IMR-90 (cell line): ENCODE results near the gene CNTRL. TPM values are rescaled to one million over a fixed set of nuclear protein-coding genes. Genes with fewer than 3 reads are reported as not detected.

Experiments
- ATAC-seq: fragments of 200-7000 bp; cut with Tn5 transposase; 2 replicates; pipeline ENCODE4 v1.9.1; 2020; ENCODE audit warnings: low read depth, mild to moderate bottlenecking, moderate library complexity
- BruUV-seq: library from RNA; stranded (reverse); fragments of 400-500 nt; replicated peaks from 2 replicates; lab custom pipeline; 2021; lab: Mats Ljungman, UMichigan
- CTCF ChIA-PET: fragments of 300-600 bp; formaldehyde crosslinking; extraction: SDS; loops from one replicate; lab custom pipeline; 2021; ENCODE audit warnings: antibody characterized with exemption; lab: Yijun Ruan, JAX
- POLR2A ChIA-PET: fragments of 300-600 bp; sonication (Branson Sonifier 250); formaldehyde crosslinking; loops from one replicate; lab custom pipeline; 2022; ENCODE audit warnings: antibody characterized with exemption; ENCODE audit not compliant: unreplicated experiment; lab: Charles Lee
- DNase-seq: peaks from one replicate; pipeline ENCODE4 v3.0.0; 2013
- H2AFZ ChIP-seq: replicated peaks from 2 replicates; pipeline ENCODE3; 2013; ENCODE audit warnings: low read length, mild to moderate bottlenecking; ENCODE audit not compliant: poor library complexity
- H2AK5ac ChIP-seq: 2 replicates; pipeline ENCODE4 v1.6.1; 2013; ENCODE audit warnings: low read depth, low read length, inconsistent platforms
- H2AK9ac ChIP-seq: replicated peaks from 2 replicates; pipeline ENCODE3; 2013; ENCODE audit warnings: mild to moderate bottlenecking, low read depth, low read length, moderate library complexity; ENCODE audit not compliant: poor library complexity
- H2BK120ac ChIP-seq: 2 replicates; pipeline ENCODE4 v1.6.1; 2013; ENCODE audit warnings: low read depth, low read length, inconsistent platforms
- H2BK15ac ChIP-seq: 3 replicates; pipeline ENCODE4 v1.6.1; 2013; ENCODE audit warnings: low read depth, low read length, inconsistent platforms
- H2BK20ac ChIP-seq: 2 replicates; pipeline ENCODE4 v1.6.1; 2013; ENCODE audit warnings: low read depth, mild to moderate bottlenecking, inconsistent platforms, low read length, moderate library complexity
- H2BK5ac ChIP-seq: 2 replicates; pipeline ENCODE4 v1.6.1; 2013; ENCODE audit warnings: mild to moderate bottlenecking, low read depth, low read length, inconsistent platforms; ENCODE audit not compliant: poor library complexity, severe bottlenecking
- H3K14ac ChIP-seq: replicated peaks from 2 replicates; pipeline ENCODE4 v1.6.1; 2013; ENCODE audit warnings: low read depth, low read length, inconsistent platforms
- H3K18ac ChIP-seq: 2 replicates; pipeline ENCODE4 v1.6.1; 2013; ENCODE audit warnings: low read depth, low read length, control low read depth
- H3K23ac ChIP-seq: 2 replicates; pipeline ENCODE4 v1.6.1; 2013; ENCODE audit warnings: low read depth, low read length, inconsistent platforms
- H3K27ac ChIP-seq: 2 replicates; pipeline ENCODE4 v1.5.1; 2013; ENCODE audit warnings: mild to moderate bottlenecking, control low read depth, low read length; ENCODE audit not compliant: insufficient read depth
- H3K27me3 ChIP-seq: 2 replicates; pipeline ENCODE4 v1.6.1; 2013; ENCODE audit warnings: low read length; ENCODE audit not compliant: control insufficient read depth, insufficient read depth
- H3K36me3 ChIP-seq: 2 replicates; pipeline ENCODE4 v1.6.1; 2013; ENCODE audit warnings: low read length, mixed read lengths; ENCODE audit not compliant: control insufficient read depth, insufficient read depth
- H3K4ac ChIP-seq: 2 replicates; pipeline ENCODE4 v1.6.1; 2013; ENCODE audit warnings: low read depth, low read length, inconsistent platforms
- H3K4me1 ChIP-seq: 2 replicates; pipeline ENCODE4 v1.6.1; 2013; ENCODE audit warnings: low read length, mixed read lengths; ENCODE audit not compliant: control insufficient read depth, insufficient read depth
- H3K4me2 ChIP-seq: 2 replicates; pipeline ENCODE4 v1.6.1; 2013; ENCODE audit warnings: low read depth, mild to moderate bottlenecking, control low read depth, low read length, moderate library complexity
- H3K4me3 ChIP-seq: 2 replicates; pipeline ENCODE4 v1.5.1; 2013; ENCODE audit warnings: low read depth, mild to moderate bottlenecking, control low read depth, low read length, moderate library complexity; ENCODE audit not compliant: insufficient read depth
- H3K56ac ChIP-seq: 2 replicates; pipeline ENCODE4 v1.6.1; 2013; ENCODE audit warnings: low read length, inconsistent platforms; ENCODE audit not compliant: insufficient read depth; ENCODE audit errors: extremely low read depth
- H3K79me1 ChIP-seq, 2 experiments: 2 replicates each; pipeline ENCODE4 v1.6.1; 2013; ENCODE audit warnings: low read length in 2 of 2, inconsistent platforms in 1 of 2, low read depth in 1 of 2
- H3K9ac ChIP-seq: 2 replicates; pipeline ENCODE4 v1.6.1; 2013; ENCODE audit warnings: low read depth, low read length, control low read depth
- H3K9me1 ChIP-seq: 2 replicates; pipeline ENCODE4 v1.6.1; 2013; ENCODE audit warnings: low read length, inconsistent platforms; ENCODE audit not compliant: insufficient read depth
- H3K9me3 ChIP-seq: 2 replicates; pipeline ENCODE4 v1.6.1; 2013; ENCODE audit warnings: low read length; ENCODE audit not compliant: control insufficient read depth, insufficient read depth
- H4K20me1 ChIP-seq: 2 replicates; pipeline ENCODE4 v1.6.1; 2013; ENCODE audit warnings: low read length, inconsistent platforms; ENCODE audit not compliant: insufficient read depth
- H4K5ac ChIP-seq: 2 replicates; pipeline ENCODE4 v1.6.1; 2013; ENCODE audit warnings: mild to moderate bottlenecking, low read depth, low read length, control low read depth
- H4K8ac ChIP-seq, 2 experiments: 2 replicates each; pipeline ENCODE4 v1.6.1; 2013; ENCODE audit warnings: low read depth in 2 of 2, low read length in 2 of 2, control low read depth in 1 of 2, inconsistent platforms in 1 of 2
- H4K91ac ChIP-seq: 2 replicates; pipeline ENCODE4 v1.6.1; 2013; ENCODE audit warnings: low read depth, low read length, inconsistent platforms; ENCODE audit not compliant: insufficient read depth
- MAZ ChIP-seq: IDR thresholded peaks from 2 replicates; pipeline ENCODE4 v1.6.1; 2012; ENCODE audit warnings: low read depth, mild to moderate bottlenecking, low read length, improper control_type of control experiment, moderate library complexity, borderline replicate concordance
- MXI1 ChIP-seq: IDR thresholded peaks from 2 replicates; pipeline ENCODE4 v1.6.1; 2012; ENCODE audit warnings: low read depth, mild to moderate bottlenecking, low read length, moderate library complexity, borderline replicate concordance
- NFE2L2 ChIP-seq: fragments of 150-350 bp; IDR thresholded peaks from 2 replicates; pipeline ENCODE4 v1.6.1; 2016; ENCODE audit warnings: low read depth, mild to moderate bottlenecking, low read length
- POLR2A ChIP-seq: IDR thresholded peaks from 2 replicates; pipeline ENCODE4 v1.6.1; 2012; ENCODE audit warnings: mild to moderate bottlenecking, low read depth, low read length
- SMC3 ChIP-seq: fragments of 150-350 bp; IDR thresholded peaks from 2 replicates; pipeline ENCODE4 v1.6.1; 2016; ENCODE audit warnings: low read depth, mild to moderate bottlenecking, antibody characterized with exemption, low read length, moderate library complexity
- WGBS, 2 experiments: methylation state at CpG; one replicate each; pipeline versions ENCODE4 v1.1.5 to v1.1.7; 2013; ENCODE audit warnings: missing lambda C conversion rate in 2 of 2; ENCODE audit not compliant: insufficient read length in 1 of 2; ENCODE audit errors: extremely low coverage in 2 of 2; 5-methylcytosine and 5-hydroxymethylcytosine counted together
- dilution Hi-C: fragments of 300-500 bp; cut with HindIII; formaldehyde crosslinking; loops from one replicate; pipeline ENCODE4 v1.14.3; 2018; ENCODE audit warnings: low sequenced_read_pairs; ENCODE audit not compliant: unreplicated experiment
- in situ Hi-C: fragments of 300-500 bp; cut with MboI; formaldehyde crosslinking; loops from 3 replicates; pipeline ENCODE4 v1.14.3; 2019; ENCODE audit warnings: low sequenced_read_pairs, inconsistent platforms, mixed read lengths
- intact Hi-C: fragments of 100-400 bp; cut with micrococcal nuclease; formaldehyde crosslinking; loops from 2 replicates; pipeline ENCODE4 v1.10.0; 2022
- polyA plus RNA-seq, 3 experiments: library from polyadenylated mRNA; depleted of rRNA; stranded (reverse); fragments of >200 nt; gene quantifications; 2 replicates each; pipeline ENCODE4 v1.2.3, GENCODE V29; 2012; ENCODE audit warnings: low replicate concordance in 1 of 3
- total RNA-seq: library from RNA; depleted of rRNA; stranded (reverse); fragments of >200 nt; gene quantifications from 2 replicates; pipeline ENCODE4 v1.2.3, GENCODE V29; 2012
- TF ChIP-seq, protein P1 (sequence below): conservative IDR thresholded peaks from 2 replicates; pipeline ENCODE4 v1.5.1; 2012; ENCODE audit warnings: mild to moderate bottlenecking, low read depth, low read length, improper control_type of control experiment

CNTRL gene
- total and polyA plus RNA-seq, 2 of the 4 experiments (the other 2 are of a cell fraction), result 4.5 to 7.3 TPM

DNA sequence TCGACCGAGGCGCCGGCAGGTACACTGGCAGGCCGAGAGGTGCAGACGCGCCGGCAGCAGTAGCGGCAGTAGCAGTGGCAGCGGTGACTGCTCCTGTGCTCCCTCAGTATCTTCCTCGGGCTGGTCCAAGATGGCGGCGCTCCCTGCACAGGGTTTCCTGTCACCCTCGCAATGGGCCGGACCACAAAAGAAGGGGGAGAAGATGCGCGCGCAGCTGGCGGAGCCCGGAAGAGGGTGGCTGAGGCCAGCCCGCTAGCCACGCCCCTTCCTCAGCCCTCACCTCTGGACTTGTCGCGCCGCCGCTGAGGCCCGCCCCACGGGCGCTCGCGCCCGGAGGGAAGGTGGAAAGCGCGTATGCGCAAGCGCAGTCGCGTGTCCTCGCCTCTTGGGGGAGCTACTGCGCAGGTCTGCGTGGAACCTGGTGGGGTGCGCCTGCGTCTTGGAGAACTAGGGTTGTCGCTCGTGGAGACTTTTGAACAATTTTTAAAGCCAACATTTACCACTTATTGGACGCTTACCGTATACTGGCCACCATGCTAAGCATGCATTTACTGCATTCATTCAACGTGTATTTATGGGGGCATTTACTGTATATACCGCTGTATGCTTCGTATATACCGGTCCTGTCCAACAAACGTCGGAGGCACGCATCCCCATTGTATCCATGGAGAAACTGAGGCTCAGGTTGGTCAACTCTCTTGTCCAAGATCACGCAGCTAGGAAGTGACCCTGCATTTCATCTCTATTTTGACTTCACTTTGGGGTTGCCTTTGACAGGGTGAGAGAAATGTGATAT, 127.2 kb downstream of the CNTRL start, which contains the start of gene RAB14:
Gene RAB14, minus strand, starts transcription at position 132 of the 796 bp plus-strand sequence. CDS start 8,457 bp downstream, outside the sequence.
- peak within 1 kb of the TSS; percentile 83 for H3K4ac ChIP-seq
- peak within 1 kb of the TSS; percentile 93 for H2AFZ ChIP-seq
- H3K79me1 ChIP-seq, result peaks cover 4 to 20% of the 10 kb centered on the region in 2 experiments; a peak in 3 of 4 replicates
- no peaks in the 10 kb centered on the region for H3K27me3 ChIP-seq
- peak within 1 kb of the TSS; percentile 59; the same call in 1 of the 2 replicates for H3K56ac ChIP-seq
- H3K27ac ChIP-seq, result peak within 1 kb of the TSS; percentile 90
- peak within 1 kb of the TSS; percentile 45 for H3K18ac ChIP-seq
- H2BK120ac ChIP-seq, result peak within 1 kb of the TSS; percentile 39; the same call in 1 of the 2 replicates
- H3K9me3 ChIP-seq, result no peaks in the 10 kb centered on the region
- H2BK20ac ChIP-seq, result peak within 1 kb of the TSS; percentile 11; the same call in 1 of the 2 replicates
- peaks cover 7% of the 10 kb centered on the region for H3K4me1 ChIP-seq
- H4K91ac ChIP-seq, result peak within 1 kb of the TSS; percentile 87
- intact Hi-C loops, result no loop called here
- in situ Hi-C loops, result no loop called here
- peaks cover 45% of the 10 kb centered on the region for H4K20me1 ChIP-seq
- H3K4me3 ChIP-seq, result peak within 1 kb of the TSS; percentile 77
- BruUV-seq, result no TSS peak
- no peaks in the 10 kb centered on the region; the same call in 1 of the 2 replicates for H3K36me3 ChIP-seq
- ChIA-PET POLR2A (interaction anchor here (0.6 kb wide), 2 partner anchors 15 to 139 kb away, joined by 3 to 7 read pairs; no protein-coding TSS in a partner anchor), CTCF (interaction anchor here (0.6 to 1.2 kb wide), 2 partner anchors 12 to 1217 kb away, joined by 3 to 11 read pairs; no protein-coding TSS in a partner anchor)
- H4K5ac ChIP-seq, result peak within 1 kb of the TSS; percentile 83
- peak within 1 kb of the TSS; percentile 84 for H2BK5ac ChIP-seq
- peak; percentile 91; the same call in 1 of the 2 replicates for TF ChIP-seq MXI1
- TF ChIP-seq, protein P1, sequence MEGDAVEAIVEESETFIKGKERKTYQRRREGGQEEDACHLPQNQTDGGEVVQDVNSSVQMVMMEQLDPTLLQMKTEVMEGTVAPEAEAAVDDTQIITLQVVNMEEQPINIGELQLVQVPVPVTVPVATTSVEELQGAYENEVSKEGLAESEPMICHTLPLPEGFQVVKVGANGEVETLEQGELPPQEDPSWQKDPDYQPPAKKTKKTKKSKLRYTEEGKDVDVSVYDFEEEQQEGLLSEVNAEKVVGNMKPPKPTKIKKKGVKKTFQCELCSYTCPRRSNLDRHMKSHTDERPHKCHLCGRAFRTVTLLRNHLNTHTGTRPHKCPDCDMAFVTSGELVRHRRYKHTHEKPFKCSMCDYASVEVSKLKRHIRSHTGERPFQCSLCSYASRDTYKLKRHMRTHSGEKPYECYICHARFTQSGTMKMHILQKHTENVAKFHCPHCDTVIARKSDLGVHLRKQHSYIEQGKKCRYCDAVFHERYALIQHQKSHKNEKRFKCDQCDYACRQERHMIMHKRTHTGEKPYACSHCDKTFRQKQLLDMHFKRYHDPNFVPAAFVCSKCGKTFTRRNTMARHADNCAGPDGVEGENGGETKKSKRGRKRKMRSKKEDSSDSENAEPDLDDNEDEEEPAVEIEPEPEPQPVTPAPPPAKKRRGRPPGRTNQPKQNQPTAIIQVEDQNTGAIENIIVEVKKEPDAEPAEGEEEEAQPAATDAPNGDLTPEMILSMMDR, result peak; percentile 53
- TF ChIP-seq NFE2L2, result no peak
- TF ChIP-seq POLR2A, result peak; percentile 77
- peak; percentile 78 for TF ChIP-seq MAZ
- no peak for TF ChIP-seq SMC3
- dilution Hi-C loops, result no loop called here
- H3K23ac ChIP-seq, result peak within 1 kb of the TSS; percentile 91
- H4K8ac ChIP-seq, result peak within 1 kb of the TSS; percentile 91 to 94
- H2AK9ac ChIP-seq, result peak within 1 kb of the TSS; percentile 90
- H2BK15ac ChIP-seq, result peak within 1 kb of the TSS; percentile 16
- H2AK5ac ChIP-seq, result peak within 1 kb of the TSS; percentile 87
- peak within 1 kb of the TSS; percentile 85 for H3K14ac ChIP-seq
- WGBS, 2 experiments, result 19% methylated on average over 13 of the region's 55 CpGs; no CpG with 5 or more reads in 1 of the 2 experiments
- peak within 1 kb of the TSS; percentile 75 for H3K9ac ChIP-seq
- peak; percentile 97 for DNase-seq
- ATAC-seq, result peak; percentile 94
- peaks cover 7% of the 10 kb centered on the region for H3K9me1 ChIP-seq
- peak within 1 kb of the TSS; percentile 100 for H3K4me2 ChIP-seq
